ENCODE results near the gene TDP1.
"Not testable (repeated sequence)": the region's sequence is repeated elsewhere in the genome, so short reads cannot be mapped to it uniquely, and the experiment has no call there.

Gene TDP1

GRCh38 chr14:90053044-90053443 is 97.3 kb downstream of the TDP1 start:
- peak; percentile 9 for DNase-seq

GRCh38 chr14:90054803-90055202 is 99.1 kb downstream of the TDP1 start:
- DNase-seq = no peak

DNA sequence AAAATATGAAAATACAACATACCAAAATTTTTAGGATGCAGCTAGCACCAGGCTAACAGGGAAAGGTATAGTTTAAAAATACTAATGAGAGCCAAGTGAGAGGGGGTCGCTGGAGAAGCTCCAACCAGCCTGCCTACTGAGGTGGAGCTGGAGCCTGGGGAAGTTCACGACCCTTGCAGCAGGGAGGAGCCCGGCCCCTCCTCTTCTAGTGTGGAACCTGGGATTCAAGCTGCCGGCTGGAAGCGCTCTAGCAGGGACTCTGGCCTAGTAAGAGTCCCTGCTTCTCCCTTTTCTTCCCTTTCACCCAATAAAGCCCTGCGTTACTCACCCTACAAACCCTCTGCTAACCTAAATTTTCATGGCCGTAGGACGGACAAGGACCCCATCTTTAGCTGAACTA is 101.1 kb downstream of the TDP1 start:
- DNase-seq = no peak

- peak; percentile 21 for DNase-seq
These were observed 103.2 kb downstream of the TDP1 start for GRCh38 chr14:90058876-90059458.

GRCh38 chr14:90060312-90060964 is 104.7 kb downstream of the TDP1 start:
- peak; percentile 44 for DNase-seq

DNA sequence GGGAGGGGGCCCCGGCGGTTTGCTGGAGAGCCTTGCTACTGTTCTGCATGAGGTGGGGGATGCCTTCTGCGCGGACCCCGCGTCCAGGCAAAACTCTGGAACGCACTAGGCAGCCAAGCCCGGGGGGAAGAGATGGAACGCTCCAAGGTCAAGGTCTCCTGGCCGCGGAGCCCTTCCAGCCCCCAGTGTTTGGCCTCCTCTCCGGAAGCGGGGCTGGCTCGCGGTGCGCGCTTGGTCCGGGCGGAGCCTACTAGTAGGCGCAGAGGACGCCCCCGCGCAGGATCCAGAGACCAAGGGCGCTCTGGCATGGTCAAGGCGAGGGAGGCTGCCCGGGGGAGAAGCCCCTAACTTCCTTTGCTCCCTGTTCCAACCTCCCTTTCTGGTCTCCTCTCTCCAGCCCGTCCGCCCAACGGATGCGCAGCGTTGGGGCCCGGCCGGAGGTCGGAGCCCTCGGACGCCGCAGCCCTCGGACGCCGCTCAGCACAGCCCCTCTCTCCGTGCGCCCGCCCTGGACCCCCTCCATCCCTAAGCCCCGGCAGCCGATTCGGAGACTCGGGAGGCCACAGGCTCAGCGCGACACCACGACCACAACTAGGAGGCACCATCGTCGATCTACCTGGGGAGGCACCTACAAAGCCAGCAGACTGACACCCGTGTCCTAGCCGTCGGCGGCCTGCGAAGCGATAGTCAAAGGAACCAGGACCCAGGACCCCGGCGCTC is 105.4 kb downstream of the TDP1 start:
- DNase-seq = no peak

- DNase-seq = peak; percentile 4
These were observed 106.0 kb downstream of the TDP1 start, which contains the start of gene KCNK13 for GRCh38 chr14:90061685-90062126. Gene KCNK13, plus strand, starts transcription at chr14:90061994. Its CDS starts 212 bp downstream, at chr14:90062206.

DNA sequence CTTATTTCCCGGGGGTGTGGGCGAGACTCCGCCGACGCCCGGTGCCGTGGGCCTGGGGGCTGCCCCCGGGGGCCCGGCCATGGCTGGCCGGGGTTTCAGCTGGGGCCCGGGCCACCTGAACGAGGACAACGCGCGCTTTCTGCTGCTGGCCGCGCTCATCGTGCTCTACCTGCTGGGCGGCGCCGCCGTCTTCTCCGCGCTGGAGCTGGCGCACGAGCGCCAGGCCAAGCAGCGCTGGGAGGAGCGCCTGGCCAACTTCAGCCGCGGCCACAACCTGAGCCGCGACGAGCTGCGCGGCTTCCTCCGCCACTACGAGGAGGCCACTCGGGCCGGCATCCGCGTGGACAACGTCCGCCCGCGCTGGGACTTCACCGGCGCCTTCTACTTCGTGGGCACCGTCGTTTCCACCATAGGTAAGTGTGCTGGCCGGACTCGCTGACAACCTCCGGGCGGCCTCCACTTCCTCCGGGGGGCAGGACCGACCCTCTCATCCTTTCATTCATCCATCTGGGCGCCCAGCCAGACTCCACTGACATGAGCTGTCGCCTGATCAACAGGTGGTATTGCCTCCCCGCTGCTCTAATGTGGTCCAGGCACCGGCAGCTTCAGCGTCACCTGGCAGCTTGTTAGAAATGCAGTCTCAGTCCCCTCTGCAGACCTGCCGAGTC is 106.5 kb downstream of the TDP1 start:
- no peak for DNase-seq

DNA sequence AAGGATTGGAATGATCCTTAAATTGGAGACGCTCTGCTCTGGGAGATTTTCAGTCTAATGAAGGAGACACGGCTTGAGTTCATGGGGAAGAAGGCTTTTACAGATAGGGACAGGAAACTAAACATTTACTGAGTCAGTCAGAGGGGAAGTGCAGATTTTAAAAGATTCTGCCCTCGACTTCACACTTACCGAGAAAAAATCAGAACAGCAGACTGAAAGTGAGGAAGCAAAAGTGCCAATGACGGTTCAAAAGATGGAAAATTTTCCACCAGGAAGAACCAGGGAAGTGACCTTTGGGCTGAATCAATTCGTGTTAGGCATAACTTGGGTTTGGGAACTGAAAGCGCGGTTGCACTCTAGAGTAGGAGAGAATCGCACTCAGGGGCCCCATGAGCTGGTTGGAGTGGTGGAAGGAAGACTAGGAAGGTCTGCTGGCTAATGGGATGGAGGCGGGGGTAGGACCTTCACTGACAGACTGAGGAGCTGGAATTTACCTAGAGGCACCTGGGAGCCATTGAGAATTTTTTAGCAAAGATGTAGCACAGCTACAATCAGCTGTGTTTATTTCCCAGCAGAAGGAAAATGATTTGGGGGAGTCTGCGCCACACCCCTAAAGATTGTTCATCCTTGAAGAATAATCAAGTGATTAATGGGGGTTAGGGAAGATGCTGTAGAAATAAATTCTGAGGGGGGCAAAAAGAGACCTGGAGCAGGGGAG is 107.3 kb downstream of the TDP1 start:
- DNase-seq = no peak

GRCh38 chr14:90072350-90072749 is 116.6 kb downstream of the TDP1 start:
- DNase-seq = no peak

GRCh38 chr14:90079576-90079975 is 123.8 kb downstream of the TDP1 start:
- DNase-seq = no peak

DNA sequence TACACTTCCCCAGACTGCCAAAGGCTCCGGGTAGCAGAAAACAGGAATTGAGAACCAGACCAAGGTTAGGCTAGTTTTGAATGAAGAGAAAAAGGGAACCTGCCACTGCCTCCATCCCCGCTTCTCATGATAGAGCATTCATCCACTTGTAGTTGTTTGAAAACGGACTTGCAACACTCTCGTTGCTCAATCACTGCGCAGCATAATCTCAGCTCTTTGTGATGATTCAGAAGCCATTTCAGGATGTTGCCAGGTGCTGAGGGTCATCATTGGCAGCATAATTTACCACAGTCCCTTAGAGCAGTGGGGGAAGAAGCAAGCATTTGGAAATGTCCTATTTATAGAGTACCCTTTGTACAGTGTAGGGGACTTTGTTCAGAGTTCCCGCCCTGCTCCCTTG is 131.7 kb downstream of the TDP1 start:
- DNase-seq = no peak

GRCh38 chr14:90088176-90088575 is 132.4 kb downstream of the TDP1 start:
- no peak for DNase-seq

- not testable (repeated sequence) for DNase-seq
These were observed 133.8 kb downstream of the TDP1 start for GRCh38 chr14:90089486-90089885.

DNA sequence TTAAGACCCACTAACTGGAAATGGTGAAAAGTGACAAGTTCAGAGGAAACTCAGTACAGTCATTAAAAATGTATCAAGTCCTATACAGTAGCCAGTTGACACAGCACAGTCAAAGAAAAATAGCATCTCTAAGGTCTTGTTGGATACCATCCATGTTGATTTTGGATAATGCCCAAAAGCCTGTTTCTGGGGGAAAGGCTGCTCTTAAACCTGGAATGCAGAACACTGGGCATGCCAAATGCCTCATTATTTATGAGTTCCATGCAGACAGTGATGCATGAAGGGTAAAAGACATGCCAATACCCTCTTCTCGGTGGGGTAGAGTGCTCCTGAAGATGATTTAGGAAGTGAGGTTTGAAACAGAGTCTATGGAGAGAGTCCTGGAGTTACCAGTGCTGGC is 135.7 kb downstream of the TDP1 start:
- DNase-seq = peak; percentile 80

GRCh38 chr14:90093942-90094595 is 138.3 kb downstream of the TDP1 start:
- DNase-seq = no peak

Data from fibroblast of skin of scalp (primary cell).